Natural killer cell (primary cell): ENCODE data around the gene ACAA2. TPM values are rescaled to one million over a fixed set of nuclear protein-coding genes. Genes with fewer than 3 reads are reported as not detected.

Experiments
- ATAC-seq, 3 donors: fragments of 150-1000 bp in 2 of 3; fragments of 200-7000 bp in 1 of 3; cut with Tn5 transposase; 1 replicate in 1 of 3; 2 replicates in 2 of 3; pipeline ENCODE4 v1.10.0; 2021; ENCODE audit warnings: mild to moderate bottlenecking in 2 of 3, moderate library complexity in 2 of 3
- DNase-seq, 2 donors: peaks; one replicate each; pipeline versions ENCODE4 v3.0.0 to v3.0.0-alpha.2; 2013 to 2021; ENCODE audit warnings: mixed read lengths in 1 of 2
- H3K27ac ChIP-seq: one replicate; pipeline ENCODE4 v1.5.1; 2013; ENCODE audit warnings: mild to moderate bottlenecking, low read length
- H3K27me3 ChIP-seq: one replicate; pipeline ENCODE4 v1.6.1; 2013; ENCODE audit warnings: low read length; ENCODE audit not compliant: control insufficient read depth, insufficient read depth
- H3K36me3 ChIP-seq: one replicate; pipeline ENCODE4 v1.6.1; 2013; ENCODE audit warnings: low read length; ENCODE audit not compliant: control insufficient read depth, insufficient read depth
- H3K4me1 ChIP-seq: one replicate; pipeline ENCODE4 v1.6.1; 2013; ENCODE audit warnings: low read length; ENCODE audit not compliant: control insufficient read depth, insufficient read depth
- H3K4me3 ChIP-seq: one replicate; pipeline ENCODE4 v1.5.1; 2013; ENCODE audit warnings: low read length
- H3K9me3 ChIP-seq: one replicate; pipeline ENCODE4 v1.6.1; 2013; ENCODE audit warnings: low read length; ENCODE audit not compliant: control insufficient read depth, insufficient read depth
- H3K27ac Mint-ChIP-seq, 2 donors: one replicate each; pipeline ENCODE4 v1.8.0; 2022; ENCODE audit warnings: mild to moderate bottlenecking in 2 of 2, mixed read lengths in 2 of 2, moderate library complexity in 1 of 2
- H3K27me3 Mint-ChIP-seq, 2 donors: one replicate each; pipeline ENCODE4 v1.8.0; 2022; ENCODE audit warnings: low read depth in 2 of 2, mixed read lengths in 2 of 2
- H3K36me3 Mint-ChIP-seq: one replicate; pipeline ENCODE4 v1.8.0; 2022; ENCODE audit warnings: mixed read lengths
- H3K4me1 Mint-ChIP-seq, 2 donors: one replicate each; pipeline ENCODE4 v1.8.0; 2022; ENCODE audit warnings: mixed read lengths in 2 of 2
- H3K4me3 Mint-ChIP-seq: one replicate; pipeline ENCODE4 v1.8.0; 2022; ENCODE audit warnings: mild to moderate bottlenecking, moderate library complexity, mixed read lengths
- H3K9me3 Mint-ChIP-seq, 2 donors: one replicate each; pipeline ENCODE4 v1.8.0; 2022; ENCODE audit warnings: mixed read lengths in 2 of 2
- WGBS: methylation state at CpG from one replicate; pipeline ENCODE4 v1.1.7; 2013; ENCODE audit warnings: missing lambda C conversion rate; ENCODE audit not compliant: insufficient coverage; 5-methylcytosine and 5-hydroxymethylcytosine counted together
- intact Hi-C: fragments of 100-400 bp; cut with micrococcal nuclease; formaldehyde crosslinking; loops from one replicate; pipeline ENCODE4 v1.14.2; 2022
- total RNA-seq, 4 donors: library from RNA; stranded (reverse); fragments of 120-200 nt in 1 of 4; gene quantifications; one replicate each; pipeline versions ENCODE4 v1.2.3 to v1.2.4, GENCODE V29; 2013 to 2022
- TF ChIP-seq, protein P1 (sequence below): fragments of 200-600 bp; IDR thresholded peaks from one replicate; pipeline ENCODE4 v1.8.0; 2022; ENCODE audit warnings: antibody characterized with exemption

ACAA2 gene
- total RNA-seq, 3 donors from 2014 or later (not counting 1 experiment from before 2014, with no cell fraction given) = 47.0 to 71.7 (median 59.2) TPM

DNA sequence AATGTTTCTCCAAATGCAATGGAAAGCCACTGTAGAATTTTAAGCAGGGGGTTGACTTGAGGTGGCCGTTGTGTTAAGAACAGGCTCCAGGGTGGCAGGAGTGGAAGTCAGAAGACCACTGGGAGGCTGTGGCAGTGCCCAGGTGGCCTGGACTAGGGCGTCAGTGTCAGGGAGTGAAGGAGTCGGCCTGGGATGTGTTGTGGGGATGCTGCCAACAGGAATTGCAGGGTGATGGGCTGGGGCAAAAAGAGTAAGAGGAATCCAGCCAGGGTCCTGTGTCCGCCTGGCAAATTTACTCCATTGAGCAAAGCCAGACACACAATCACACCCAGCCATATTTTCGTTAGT lies 55.1 kb downstream of the ACAA2 start:
- H3K9me3 Mint-ChIP-seq = peaks cover 0 to 2% of the 10 kb centered on the region in 2 donors
- DNase-seq = no peak
- H3K27ac Mint-ChIP-seq = no peak overlapping the region
- H3K4me1 ChIP-seq = no peaks in the 10 kb centered on the region
- peaks cover 0 to 7% of the 10 kb centered on the region in 2 donors for H3K4me1 Mint-ChIP-seq
- intact Hi-C loops = no loop called here
- H3K27ac ChIP-seq = no peak overlapping the region
- no peaks in the 10 kb centered on the region for H3K27me3 ChIP-seq
- H3K36me3 Mint-ChIP-seq = no peaks in the 10 kb centered on the region
- H3K4me3 ChIP-seq = no peak overlapping the region
- H3K4me3 Mint-ChIP-seq = no peak overlapping the region
- H3K36me3 ChIP-seq = no peaks in the 10 kb centered on the region
- WGBS = 90% methylated on average over 3 of the region's 5 CpGs
- TF ChIP-seq, protein P1, sequence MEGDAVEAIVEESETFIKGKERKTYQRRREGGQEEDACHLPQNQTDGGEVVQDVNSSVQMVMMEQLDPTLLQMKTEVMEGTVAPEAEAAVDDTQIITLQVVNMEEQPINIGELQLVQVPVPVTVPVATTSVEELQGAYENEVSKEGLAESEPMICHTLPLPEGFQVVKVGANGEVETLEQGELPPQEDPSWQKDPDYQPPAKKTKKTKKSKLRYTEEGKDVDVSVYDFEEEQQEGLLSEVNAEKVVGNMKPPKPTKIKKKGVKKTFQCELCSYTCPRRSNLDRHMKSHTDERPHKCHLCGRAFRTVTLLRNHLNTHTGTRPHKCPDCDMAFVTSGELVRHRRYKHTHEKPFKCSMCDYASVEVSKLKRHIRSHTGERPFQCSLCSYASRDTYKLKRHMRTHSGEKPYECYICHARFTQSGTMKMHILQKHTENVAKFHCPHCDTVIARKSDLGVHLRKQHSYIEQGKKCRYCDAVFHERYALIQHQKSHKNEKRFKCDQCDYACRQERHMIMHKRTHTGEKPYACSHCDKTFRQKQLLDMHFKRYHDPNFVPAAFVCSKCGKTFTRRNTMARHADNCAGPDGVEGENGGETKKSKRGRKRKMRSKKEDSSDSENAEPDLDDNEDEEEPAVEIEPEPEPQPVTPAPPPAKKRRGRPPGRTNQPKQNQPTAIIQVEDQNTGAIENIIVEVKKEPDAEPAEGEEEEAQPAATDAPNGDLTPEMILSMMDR = no peak
- peaks cover 0 to 3% of the 10 kb centered on the region in 2 donors for H3K27me3 Mint-ChIP-seq
- no peaks in the 10 kb centered on the region for H3K9me3 ChIP-seq
- no peak for ATAC-seq

DNA sequence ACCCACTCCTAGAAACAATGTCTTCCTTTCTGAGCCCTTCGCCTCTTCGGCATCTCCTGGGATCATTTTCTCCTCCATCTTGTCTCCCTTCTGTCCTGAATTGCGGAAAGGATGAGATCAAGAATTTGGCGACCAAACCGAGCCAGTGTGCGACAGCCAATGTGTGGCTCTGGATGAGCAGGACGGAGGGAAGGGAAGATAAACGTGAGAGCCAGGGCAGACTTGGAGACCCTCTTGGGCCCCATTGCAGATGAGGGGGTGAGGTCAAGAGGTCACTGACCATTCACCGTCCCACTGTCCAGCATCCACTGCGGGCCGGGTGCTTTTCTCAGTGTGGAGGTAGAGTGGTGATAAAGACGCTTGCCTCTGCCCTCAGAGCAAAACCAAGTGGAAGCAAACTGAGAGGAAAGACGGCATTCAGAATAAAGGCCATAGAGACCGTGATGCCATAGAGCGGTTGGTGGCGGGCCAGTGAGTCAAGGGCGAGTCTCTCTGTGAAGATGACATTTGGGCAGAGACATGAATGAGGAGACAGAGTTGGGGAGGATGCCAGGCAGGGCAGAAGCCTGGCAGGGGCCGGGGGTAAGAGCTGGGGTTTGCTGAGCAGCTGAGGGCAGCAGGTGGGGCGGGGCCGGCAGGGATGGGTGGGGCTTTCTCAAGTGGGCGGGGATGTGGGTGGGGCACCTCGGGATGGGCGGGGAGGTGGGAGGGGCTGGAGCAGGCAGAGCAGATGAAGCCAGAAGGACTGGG lies 55.6 kb downstream of the ACAA2 start:
- no peak for DNase-seq
- H3K27me3 ChIP-seq = no peaks in the 10 kb centered on the region
- H3K36me3 ChIP-seq = no peaks in the 10 kb centered on the region
- Mint-ChIP-seq H3K27ac (no peak overlapping the region), H3K4me1 (peaks cover 0 to 7% of the 10 kb centered on the region in 2 donors), H3K9me3 (peaks cover 0 to 2% of the 10 kb centered on the region in 2 donors), H3K36me3 (no peaks in the 10 kb centered on the region), H3K27me3 (peaks cover 0 to 3% of the 10 kb centered on the region in 2 donors), H3K4me3 (no peak overlapping the region)
- no peak overlapping the region for H3K4me3 ChIP-seq
- H3K27ac ChIP-seq = no peak overlapping the region
- TF ChIP-seq, protein P1 = no peak
- WGBS = 87% methylated on average over 23 of the region's 23 CpGs
- H3K9me3 ChIP-seq = no peaks in the 10 kb centered on the region
- intact Hi-C loops = no loop called here
- ATAC-seq = no peak
- no peaks in the 10 kb centered on the region for H3K4me1 ChIP-seq

DNA sequence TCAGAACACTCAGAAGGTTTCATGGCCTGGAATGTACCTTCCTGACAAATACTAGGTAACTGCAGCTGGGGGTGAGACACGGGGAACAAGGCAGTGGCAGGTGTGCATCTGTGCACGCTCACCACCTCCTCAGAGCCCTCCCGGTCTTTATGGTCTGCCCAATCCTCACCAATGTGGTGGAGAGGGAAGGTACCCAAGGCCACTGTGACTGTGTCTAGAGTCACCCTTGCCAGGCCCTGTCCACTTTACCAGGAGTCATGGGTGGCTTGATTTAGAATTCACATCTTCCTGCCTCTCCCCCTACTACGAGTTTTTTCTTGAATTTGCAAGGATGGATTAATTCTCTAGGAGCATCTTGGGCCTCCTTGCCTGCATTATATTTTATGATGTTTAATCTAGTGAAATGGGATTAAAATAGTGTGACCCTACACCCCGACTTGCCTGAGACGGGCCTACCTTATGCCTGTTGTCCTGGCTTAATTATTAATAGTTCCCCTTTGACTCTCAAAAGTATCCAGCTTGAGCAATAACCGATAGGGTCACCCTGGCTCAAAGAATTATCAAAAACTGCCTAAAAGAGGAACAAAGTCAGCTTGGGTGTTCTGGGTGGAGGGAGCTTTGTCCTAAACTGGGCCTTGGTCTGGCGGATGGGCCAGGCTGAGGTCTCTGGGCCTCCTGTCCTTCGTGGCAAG lies 56.5 kb downstream of the ACAA2 start:
- TF ChIP-seq, protein P1 = no peak
- no peak overlapping the region for H3K27ac ChIP-seq
- intact Hi-C loops = no loop called here
- H3K4me3 ChIP-seq = no peak overlapping the region
- Mint-ChIP-seq H3K4me1 (peaks cover 3 to 10% of the 10 kb centered on the region in 2 donors), H3K27ac (no peak overlapping the region), H3K4me3 (no peak overlapping the region), H3K9me3 (peaks cover 0 to 2% of the 10 kb centered on the region in 2 donors), H3K36me3 (no peaks in the 10 kb centered on the region), H3K27me3 (peaks cover 0 to 3% of the 10 kb centered on the region in 2 donors)
- no peaks in the 10 kb centered on the region for H3K9me3 ChIP-seq
- H3K36me3 ChIP-seq = no peaks in the 10 kb centered on the region
- H3K4me1 ChIP-seq = peaks cover 7% of the 10 kb centered on the region
- WGBS = 85% methylated on average over 8 of the region's 9 CpGs
- ATAC-seq = no peak
- no peak for DNase-seq
- no peaks in the 10 kb centered on the region for H3K27me3 ChIP-seq
